Urinary bladder (tissue), 4 donors: Measurements from ENCODE around the gene KANTR. TPM values are rescaled to one million over a fixed set of nuclear protein-coding genes. Genes with fewer than 3 reads are reported as not detected.

Source experiments
- DNase-seq: peaks from one replicate; pipeline ENCODE4 v3.0.0-alpha.2; 2015; ENCODE audit errors: extremely low spot score
- H3K27ac ChIP-seq: one replicate; pipeline ENCODE4 v1.5.1; 2013; ENCODE audit warnings: low read depth, mild to moderate bottlenecking, moderate library complexity
- H3K36me3 ChIP-seq: one replicate; pipeline ENCODE4 v1.6.1; 2013; ENCODE audit warnings: mild to moderate bottlenecking, moderate library complexity; ENCODE audit not compliant: insufficient read depth
- H3K4me1 ChIP-seq: one replicate; pipeline ENCODE4 v1.6.1; 2013; ENCODE audit warnings: mild to moderate bottlenecking, moderate library complexity; ENCODE audit not compliant: insufficient read depth
- H3K4me3 ChIP-seq: one replicate; pipeline ENCODE4 v1.5.1; 2013; ENCODE audit warnings: low read depth, low read length
- WGBS: extraction: QIAGEN DNeasy Blood & Tissue Kit; methylation state at CpG from one replicate; pipeline ENCODE4 v1.1.7; 2013; 5-methylcytosine and 5-hydroxymethylcytosine counted together
- polyA plus RNA-seq: library from polyadenylated mRNA; stranded (reverse); fragments of 200-250 nt; gene quantifications from one replicate; pipeline ENCODE4 v1.2.3, GENCODE V29; 2013
- total RNA-seq: library from RNA; depleted of rRNA; stranded (reverse); fragments of >200 nt; gene quantifications from one replicate; pipeline ENCODE4 v1.2.3, GENCODE V29; 2014
- donor health status: healthy with polysubstance abuse.
- donor health status: healthy.

The KANTR gene
- total and polyA plus RNA-seq, 2 donors = 4.2 to 33.1 TPM

GRCh38 chrX:53073115-53073586 lies 20.8 kb upstream of the KANTR start:
- 64% methylated on average over 5 of the region's 6 CpGs for WGBS
- H3K4me3 ChIP-seq = no peak overlapping the region

GRCh38 chrX:53075011-53075410 lies 18.9 kb upstream of the KANTR start:
- no peak for DNase-seq
- Histone ChIP-seq H3K4me3 (no peak overlapping the region), H3K4me1 (no peaks in the 10 kb centered on the region), H3K27ac (no peak overlapping the region), H3K36me3 (no peaks in the 10 kb centered on the region)
- 86% methylated on average over 7 of the region's 7 CpGs for WGBS

More at GRCh38 chrX:53073115-53073586, 20.8 kb upstream of the KANTR start:
- DNase-seq = no peak
- Histone ChIP-seq H3K4me1 (no peaks in the 10 kb centered on the region), H3K36me3 (no peaks in the 10 kb centered on the region), H3K27ac (peak overlapping the region; percentile 16)

GRCh38 chrX:53076671-53077070 lies 17.3 kb upstream of the KANTR start:
- no peak overlapping the region for H3K4me3 ChIP-seq
- H3K27ac ChIP-seq = no peak overlapping the region
- WGBS = 95% methylated on average over 21 of the region's 21 CpGs
- H3K4me1 ChIP-seq = no peaks in the 10 kb centered on the region
- H3K36me3 ChIP-seq = no peaks in the 10 kb centered on the region
- no peak for DNase-seq

DNA sequence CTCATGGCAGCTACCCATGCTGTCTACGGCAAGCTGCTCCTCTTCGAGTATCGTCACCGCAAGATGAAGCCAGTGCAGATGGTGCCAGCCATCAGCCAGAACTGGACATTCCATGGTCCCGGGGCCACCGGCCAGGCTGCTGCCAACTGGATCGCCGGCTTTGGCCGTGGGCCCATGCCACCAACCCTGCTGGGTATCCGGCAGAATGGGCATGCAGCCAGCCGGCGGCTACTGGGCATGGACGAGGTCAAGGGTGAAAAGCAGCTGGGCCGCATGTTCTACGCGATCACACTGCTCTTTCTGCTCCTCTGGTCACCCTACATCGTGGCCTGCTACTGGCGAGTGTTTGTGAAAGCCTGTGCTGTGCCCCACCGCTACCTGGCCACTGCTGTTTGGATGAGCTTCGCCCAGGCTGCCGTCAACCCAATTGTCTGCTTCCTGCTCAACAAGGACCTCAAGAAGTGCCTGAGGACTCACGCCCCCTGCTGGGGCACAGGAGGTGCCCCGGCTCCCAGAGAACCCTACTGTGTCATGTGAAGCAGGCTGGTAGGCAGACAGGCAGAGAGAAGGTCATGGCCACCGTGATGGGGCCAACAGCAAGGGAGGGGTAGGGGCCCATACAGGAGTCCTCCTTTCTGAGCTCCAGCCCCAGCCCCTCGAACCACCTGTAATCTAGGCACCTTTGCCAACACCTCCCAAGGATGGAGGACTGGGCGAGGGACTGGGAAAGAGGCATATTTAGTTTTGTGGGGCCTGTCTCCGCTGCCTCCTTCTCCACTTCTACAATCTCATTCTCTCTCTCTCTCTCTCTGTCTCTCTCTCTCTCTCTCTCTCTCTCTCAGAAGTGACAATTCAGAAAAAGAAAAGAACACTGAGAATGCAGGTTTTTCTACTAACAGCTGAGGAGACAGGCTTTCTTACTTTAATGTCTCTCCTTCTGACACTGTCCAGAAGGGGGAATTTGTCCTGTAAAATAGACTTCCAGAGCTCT lies 16.4 kb upstream of the KANTR start:
- Histone ChIP-seq H3K36me3 (no peaks in the 10 kb centered on the region), H3K4me1 (no peaks in the 10 kb centered on the region), H3K4me3 (no peak overlapping the region), H3K27ac (no peak overlapping the region)
- no peak for DNase-seq
- WGBS = 95% methylated on average over 27 of the region's 27 CpGs

- no peak overlapping the region for H3K27ac ChIP-seq
- no peak overlapping the region for H3K4me3 ChIP-seq
- no peak for DNase-seq
- no peaks in the 10 kb centered on the region for H3K4me1 ChIP-seq
- WGBS = 83% methylated on average over 1 of the region's 1 CpG
- H3K36me3 ChIP-seq = no peaks in the 10 kb centered on the region
These were observed 15.0 kb upstream of the KANTR start for GRCh38 chrX:53078943-53079342.

- H3K4me3 ChIP-seq = peak overlapping the region; percentile 20
- H3K36me3 ChIP-seq = peaks cover 2% of the 10 kb centered on the region
- DNase-seq = no peak
- WGBS = 17% methylated on average over 16 of the region's 17 CpGs
- no peaks in the 10 kb centered on the region for H3K4me1 ChIP-seq
- H3K27ac ChIP-seq = no peak overlapping the region
These were observed 13.0 kb upstream of the KANTR start for GRCh38 chrX:53080628-53081580.

- peak; percentile 92 for DNase-seq
- Histone ChIP-seq H3K27ac (peak within 1 kb of the TSS; percentile 82), H3K4me3 (peak within 1 kb of the TSS; percentile 92), H3K4me1 (no peaks in the 10 kb centered on the region), H3K36me3 (peaks cover 2% of the 10 kb centered on the region)
- WGBS = under 1% methylated on average over 73 of the region's 86 CpGs
These were observed 11.8 kb upstream of the KANTR start, which contains the start of gene TSPYL2 for GRCh38 chrX:53081925-53082772. TSS of gene TSPYL2 (plus strand) at chrX:53082367. CDS start at chrX:53082499, 132 bp downstream.

GRCh38 chrX:53082773-53083616 lies 10.9 kb upstream of the KANTR start:
- H3K4me3 ChIP-seq = peak overlapping the region; percentile 92
- peaks cover 2% of the 10 kb centered on the region for H3K36me3 ChIP-seq
- 4% methylated on average over 31 of the region's 31 CpGs for WGBS
- H3K27ac ChIP-seq = peak overlapping the region; percentile 82
- no peak for DNase-seq
- no peaks in the 10 kb centered on the region for H3K4me1 ChIP-seq

GRCh38 chrX:53084043-53084570 lies 9.8 kb upstream of the KANTR start:
- peak overlapping the region; percentile 10 for H3K27ac ChIP-seq
- no peaks in the 10 kb centered on the region for H3K4me1 ChIP-seq
- no peak for DNase-seq
- 63% methylated on average over 4 of the region's 4 CpGs for WGBS
- peaks cover 2% of the 10 kb centered on the region for H3K36me3 ChIP-seq
- no peak overlapping the region for H3K4me3 ChIP-seq

DNA sequence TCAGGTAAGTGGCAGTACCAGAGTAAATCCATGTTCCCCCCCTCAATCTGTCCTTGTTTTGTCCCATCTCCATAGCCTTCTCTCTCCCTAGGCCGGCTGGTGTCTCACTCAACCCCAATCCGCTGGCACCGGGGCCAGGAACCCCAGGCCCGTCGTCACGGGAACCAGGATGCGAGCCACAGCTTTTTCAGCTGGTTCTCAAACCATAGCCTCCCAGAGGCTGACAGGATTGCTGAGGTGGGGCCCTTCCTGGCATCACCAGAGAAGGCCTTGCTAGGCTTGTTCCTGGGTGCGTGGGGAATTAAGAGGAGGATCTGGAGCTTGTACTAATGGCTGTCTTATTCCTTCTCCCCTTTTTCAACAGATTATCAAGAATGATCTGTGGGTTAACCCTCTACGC lies 9.1 kb upstream of the KANTR start:
- 83% methylated on average over 9 of the region's 9 CpGs for WGBS
- no peak overlapping the region for H3K27ac ChIP-seq
- peaks cover 2% of the 10 kb centered on the region for H3K36me3 ChIP-seq
- no peaks in the 10 kb centered on the region for H3K4me1 ChIP-seq
- H3K4me3 ChIP-seq = no peak overlapping the region
- no peak for DNase-seq

GRCh38 chrX:53085661-53086229 lies 8.2 kb upstream of the KANTR start:
- H3K4me3 ChIP-seq = no peak overlapping the region
- WGBS = 85% methylated on average over 17 of the region's 17 CpGs
- no peak overlapping the region for H3K27ac ChIP-seq
- peaks cover 2% of the 10 kb centered on the region for H3K36me3 ChIP-seq
- H3K4me1 ChIP-seq = no peaks in the 10 kb centered on the region
- DNase-seq = no peak
